SIG-M5 (cell line): Measurements from ENCODE around the gene KRTAP4-8.
"Not testable (repeated sequence)": the region's sequence is repeated elsewhere in the genome, so short reads cannot be mapped to it uniquely, and the experiment has no call there.

ENCODE experiments used
- DNase-seq: peaks from one replicate; lab custom pipeline; 2025; lab: John Stamatoyannopoulos, UW

The KRTAP4-8 gene

DNA sequence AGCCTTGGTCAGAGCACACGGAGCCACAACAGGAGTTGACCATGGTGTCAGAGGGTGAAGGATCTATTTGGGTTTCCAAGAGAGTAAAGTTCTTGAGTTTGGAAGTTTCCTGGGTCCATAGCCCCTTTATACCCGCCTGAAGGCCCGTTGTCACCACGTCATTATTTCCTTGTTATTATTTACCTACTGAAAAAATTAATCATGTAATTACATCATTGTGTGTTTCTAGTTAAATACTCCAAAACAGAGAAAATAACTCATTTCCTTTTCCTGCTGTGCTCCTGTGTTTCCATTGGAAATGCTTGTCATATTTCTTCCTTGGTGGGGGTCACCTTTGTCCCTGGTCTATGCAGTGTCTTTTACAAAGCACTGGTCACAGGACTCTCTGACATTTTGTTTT, at the start of gene KRTAP4-8:
Gene KRTAP4-8, minus strand, starts transcription at position 101 of the 400 bp plus-strand sequence. Its CDS starts 58 bp downstream, at position 43.
- no peak for DNase-seq

DNA sequence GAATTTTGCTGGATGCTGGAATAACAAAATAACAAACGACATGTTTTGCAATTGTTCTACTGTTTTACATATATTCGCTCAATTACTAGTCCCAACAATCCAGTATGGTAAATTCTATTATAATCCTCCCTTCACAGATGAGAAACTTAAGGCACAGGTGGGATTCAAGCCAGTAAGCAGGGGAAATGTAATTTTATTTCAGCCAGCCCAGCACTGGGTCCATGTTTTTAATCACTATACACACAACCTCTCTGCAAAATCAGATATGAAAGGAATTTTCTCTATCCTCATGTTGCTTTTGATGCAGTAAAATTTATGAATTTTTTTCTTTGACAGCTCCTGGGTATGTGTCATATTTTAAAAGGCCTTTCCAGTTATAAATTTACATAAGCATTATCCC, 47.3 kb upstream of the KRTAP4-8 start:
- DNase-seq = no peak

DNA sequence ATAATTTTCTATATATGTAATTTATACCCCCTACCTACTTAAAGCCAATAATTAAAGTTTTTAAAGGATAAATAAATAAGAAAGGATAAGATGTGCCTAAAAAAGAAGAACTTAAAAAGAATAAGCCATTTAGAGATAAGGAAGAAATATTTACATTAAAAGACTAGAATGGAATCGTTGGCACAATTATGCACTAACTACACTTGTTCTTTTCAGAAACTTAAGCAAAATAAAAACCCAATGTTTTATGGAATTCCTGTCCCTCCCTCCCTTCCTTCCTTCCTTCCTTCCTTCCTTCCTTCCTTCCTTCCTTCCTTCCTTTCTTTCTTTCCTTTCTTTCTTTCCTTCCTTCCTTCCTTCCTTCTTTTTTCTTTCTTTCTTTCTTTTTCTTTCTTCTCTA, 46.9 kb upstream of the KRTAP4-8 start:
- no peak for DNase-seq

DNA sequence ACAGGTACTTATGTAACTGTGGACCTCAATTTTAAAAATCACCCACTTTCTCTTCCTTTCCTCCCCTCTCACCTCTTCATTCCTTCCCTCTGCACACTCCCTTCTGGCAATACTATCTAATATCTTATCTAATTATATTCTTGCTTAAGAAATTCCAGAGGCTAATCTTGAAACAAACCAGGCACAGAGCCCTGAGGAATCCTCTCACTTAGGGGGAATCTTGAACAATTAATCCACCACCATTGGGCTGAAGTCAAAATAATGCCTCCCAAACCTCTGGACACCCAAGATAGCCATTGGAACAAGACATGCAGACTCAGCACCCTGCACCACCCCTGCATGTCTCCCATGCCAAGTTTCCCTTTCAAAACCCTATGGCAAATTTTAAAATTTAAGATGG, 43.4 kb upstream of the KRTAP4-8 start:
- no peak for DNase-seq

DNA sequence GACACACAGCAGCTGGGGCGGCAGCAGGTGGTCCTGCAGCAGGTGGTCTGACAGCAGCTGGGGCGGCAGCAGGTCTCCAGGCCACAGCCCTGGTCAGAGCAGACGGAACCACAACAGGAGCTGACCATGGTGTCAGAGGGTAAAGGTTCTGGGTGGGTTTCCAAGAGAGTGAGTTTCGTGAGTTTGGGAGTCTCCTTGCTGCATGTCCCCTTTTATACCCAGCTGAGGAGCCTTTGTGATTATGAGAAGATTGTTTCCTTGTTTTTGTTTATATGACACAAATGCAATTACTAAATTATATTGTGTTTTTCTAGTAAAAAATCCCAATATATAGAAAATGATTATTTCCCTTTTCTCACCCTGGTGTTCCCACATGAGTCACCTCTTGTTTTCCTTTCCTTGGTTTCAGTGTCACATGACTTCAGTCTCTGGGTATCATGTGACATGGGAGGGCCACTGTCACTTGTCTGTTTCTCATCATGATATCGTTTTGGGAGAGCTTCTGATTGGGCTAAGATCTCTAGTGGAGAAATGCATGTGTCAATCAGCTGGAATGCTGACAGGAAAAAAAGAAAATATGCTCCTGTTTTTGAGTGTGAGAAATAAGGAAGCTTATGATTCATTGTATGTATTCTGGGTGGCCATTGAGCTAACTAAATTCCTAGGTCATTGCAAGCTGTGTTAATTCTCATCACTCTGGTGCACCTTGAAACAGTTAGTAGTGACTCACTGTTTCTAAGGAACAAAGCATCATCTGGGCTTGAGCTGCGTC, 42.6 kb upstream of the KRTAP4-8 start, which contains the start of gene KRTAP4-6:
Gene KRTAP4-6, minus strand, starts transcription at position 185 of the 772 bp plus-strand sequence. Its CDS starts 57 bp downstream, at position 128.
- no peak for DNase-seq

DNA sequence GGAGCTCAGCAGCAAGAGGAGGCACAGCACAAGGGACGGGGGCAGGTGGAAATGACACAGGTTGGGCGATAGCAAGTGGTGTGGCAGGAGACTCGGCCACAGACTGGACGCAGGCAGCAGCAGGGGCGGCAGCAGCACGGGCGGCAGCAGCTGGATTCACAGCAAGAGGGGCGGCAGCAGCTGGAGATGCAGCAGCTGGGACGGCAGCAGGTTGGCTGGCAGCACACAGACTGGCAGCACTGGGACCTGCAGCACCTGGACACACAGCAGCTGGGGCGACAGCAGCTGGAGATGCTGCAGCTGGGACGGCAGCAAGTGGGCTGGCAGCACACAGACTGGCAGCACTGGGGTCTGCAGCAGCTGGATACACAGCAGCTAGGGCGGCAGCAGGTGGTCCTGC, 41.9 kb upstream of the KRTAP4-8 start:
- DNase-seq = not testable (repeated sequence)

DNA sequence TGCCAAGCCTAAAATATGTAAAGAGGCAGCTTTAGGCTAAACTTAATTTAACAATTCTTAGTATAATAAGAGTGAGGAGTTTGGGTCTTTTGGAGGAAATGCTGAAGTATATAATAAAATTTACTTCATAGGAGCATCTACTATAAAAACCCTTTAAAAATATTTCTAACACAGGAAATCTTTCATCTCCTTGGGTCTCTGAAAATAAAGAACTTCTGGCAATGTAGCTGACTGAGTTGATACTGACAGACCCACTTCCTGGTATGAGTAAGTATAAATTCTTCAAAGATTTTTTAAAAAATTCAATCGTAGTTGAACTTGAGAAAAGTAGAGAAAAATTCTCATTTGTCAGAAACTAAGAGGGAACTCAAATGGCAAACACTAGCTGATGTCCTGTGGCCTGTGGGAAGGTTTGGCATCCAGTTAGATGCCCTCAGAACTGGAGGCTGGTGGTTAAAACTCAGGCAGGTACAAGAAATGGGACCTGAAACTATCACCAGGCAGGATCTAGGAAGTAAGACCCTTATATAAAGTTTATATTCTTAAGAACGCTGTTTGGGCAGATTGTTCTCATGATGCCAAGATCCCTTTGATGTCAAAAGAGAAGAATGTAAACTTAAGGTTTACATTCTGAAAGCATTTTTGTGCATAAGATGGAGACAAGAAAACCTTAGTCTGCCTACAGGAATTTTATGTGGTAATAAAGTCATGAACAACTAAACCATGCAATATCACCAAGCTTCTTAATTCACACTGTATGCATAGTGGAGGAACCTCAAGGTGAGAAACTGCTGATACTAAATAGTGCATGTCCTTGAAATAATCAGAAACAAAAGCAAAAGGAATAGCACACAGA, 36.2 kb upstream of the KRTAP4-8 start:
- no peak for DNase-seq

DNA sequence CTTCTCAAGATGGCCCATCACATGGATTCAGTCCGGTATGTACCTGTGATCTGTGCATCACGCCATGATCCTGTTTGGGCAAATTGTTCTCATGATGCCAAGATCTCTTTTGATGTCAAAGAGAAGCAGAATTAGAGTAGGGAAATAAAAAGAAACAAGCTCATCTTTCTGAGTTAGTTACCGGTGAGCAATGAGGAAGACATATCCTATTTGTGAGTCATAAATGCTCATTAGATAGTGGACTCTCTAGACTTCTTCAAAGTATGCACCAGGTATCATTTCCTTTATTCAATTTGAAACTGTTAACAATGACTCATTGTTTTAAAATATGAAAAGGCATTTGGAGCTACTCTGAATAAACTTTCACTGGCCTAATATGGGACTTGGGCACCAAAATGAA, 34.0 kb upstream of the KRTAP4-8 start:
- no peak for DNase-seq

DNA sequence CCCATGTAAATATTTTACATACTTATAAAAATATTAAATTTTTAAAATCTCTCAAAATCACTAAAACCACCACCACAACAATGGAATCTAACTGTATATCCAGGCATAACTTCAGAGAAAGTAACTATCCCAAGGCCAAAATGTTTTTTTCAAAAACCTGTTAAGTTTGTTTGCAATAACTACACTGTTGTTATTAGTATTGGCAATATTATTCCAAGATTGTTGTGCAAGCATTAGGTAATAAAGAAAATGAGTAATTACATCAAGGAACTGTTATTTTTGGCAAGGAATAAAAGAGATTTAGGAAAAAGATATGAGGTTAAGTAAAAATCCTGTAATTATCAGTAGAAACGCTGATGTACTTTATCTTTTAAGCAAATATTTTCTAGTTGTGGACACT, 29.4 kb upstream of the KRTAP4-8 start:
- no peak for DNase-seq

DNA sequence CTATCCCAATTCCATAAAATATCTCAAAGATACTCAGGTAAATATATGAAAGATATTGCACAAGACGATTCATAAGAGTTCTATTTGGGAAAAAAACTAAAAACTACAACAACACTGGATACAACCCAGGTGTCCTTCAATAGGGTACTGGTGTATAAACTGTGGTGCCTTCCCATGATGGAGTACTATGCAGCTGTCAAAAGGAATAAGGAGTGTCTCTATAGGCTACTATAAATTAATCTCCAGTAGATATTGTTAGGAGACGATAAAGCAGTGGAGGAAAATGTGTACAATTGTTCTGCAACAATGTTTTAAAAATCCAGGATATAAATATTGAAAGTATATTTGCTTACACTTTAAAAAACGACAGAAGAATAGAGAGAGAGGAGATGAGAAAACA, 28.5 kb upstream of the KRTAP4-8 start:
- DNase-seq = no peak

DNA sequence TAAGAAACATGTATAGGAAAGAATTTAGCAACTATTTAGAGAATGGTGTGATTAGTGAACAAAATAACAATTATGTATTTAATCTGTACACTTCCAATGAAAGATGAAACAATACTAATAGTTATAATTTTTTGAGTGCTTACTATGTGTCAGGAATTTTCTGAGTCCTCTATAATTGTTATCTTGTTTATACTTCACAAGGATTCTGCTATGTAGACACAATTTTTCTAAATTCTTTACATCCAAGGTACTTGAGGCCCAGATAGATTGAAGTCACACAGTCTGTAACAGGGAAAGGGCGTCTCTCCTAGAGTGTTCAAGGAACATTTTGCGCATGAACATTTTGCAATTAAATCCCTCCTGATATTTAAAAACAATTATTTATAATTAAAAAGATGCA, 27.1 kb upstream of the KRTAP4-8 start:
- no peak for DNase-seq

DNA sequence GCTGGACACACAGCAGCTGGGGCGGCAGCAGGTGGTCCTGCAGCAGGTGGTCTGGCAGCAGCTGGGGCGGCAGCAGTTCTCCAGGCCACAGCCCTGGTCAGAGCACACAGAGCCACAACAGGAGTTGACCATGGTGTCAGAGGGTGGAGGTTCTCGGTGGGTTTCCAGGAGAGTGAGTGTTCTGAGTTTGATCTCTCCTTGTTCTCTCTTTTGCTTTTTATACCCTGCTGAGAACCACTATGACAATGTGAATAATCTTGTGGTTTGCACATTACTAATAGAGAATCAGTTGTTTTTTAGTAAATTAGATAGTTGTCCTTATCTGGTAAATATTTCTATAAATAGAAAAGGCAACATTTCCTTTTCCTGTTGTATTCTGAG, 26.0 kb upstream of the KRTAP4-8 start, which contains the start of gene KRTAP4-12:
Gene KRTAP4-12, minus strand, starts transcription at position 192 of the 381 bp plus-strand sequence. Its CDS starts 60 bp downstream, at position 132.
- not testable (repeated sequence) for DNase-seq

DNA sequence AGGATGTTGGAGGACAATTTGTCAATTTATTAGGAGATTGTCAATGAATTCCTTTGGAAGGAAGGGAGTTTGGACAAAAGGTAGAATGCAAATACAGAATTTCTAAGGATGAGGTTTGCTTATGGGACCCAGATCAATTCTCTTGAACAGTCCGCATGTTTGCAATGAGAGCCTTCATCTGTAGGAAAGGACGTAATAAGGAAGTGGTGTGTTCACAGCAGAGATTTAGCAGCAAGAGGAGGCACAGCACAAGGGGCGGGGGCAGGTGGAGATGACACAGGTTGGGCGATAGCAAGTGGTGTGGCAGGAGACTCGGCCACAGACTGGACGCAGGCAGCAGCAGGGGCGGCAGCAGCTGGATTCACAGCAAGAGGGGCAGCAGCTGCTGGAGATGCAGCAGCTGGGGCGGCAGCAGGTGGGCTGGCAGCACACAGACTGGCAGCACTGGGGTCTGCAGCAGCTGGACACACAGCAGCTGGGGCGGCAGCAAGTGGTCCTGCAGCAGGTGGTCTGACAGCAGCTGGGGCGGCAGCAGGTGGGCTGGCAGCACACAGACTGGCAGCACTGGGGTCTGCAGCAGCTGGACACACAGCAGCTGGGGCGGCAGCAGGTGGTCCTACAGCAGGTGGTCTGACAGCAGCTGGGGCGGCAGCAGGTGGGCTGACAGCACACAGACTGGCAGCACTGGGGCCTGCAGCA, 25.5 kb upstream of the KRTAP4-8 start:
- DNase-seq = not testable (repeated sequence)

DNA sequence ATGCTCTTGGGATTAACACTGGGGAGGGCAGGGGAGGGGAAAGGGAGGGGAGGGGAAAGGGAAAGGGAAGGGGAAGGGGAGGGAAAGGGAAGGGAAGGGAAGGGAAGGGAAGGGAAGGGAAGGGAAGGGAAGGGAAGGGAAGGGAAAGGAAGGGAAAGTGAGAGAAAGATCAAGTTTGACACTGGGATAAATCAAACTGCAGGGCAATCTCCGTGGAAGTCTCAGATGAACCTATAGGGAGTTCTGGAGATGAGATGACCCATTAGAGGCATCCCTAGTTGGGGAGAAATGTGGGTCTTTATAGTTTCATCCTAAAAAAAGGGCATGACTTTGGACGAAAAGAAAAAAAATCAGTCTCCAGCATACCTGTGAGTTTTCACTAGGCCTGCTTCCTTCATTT, 23.8 kb upstream of the KRTAP4-8 start:
- no peak for DNase-seq

DNA sequence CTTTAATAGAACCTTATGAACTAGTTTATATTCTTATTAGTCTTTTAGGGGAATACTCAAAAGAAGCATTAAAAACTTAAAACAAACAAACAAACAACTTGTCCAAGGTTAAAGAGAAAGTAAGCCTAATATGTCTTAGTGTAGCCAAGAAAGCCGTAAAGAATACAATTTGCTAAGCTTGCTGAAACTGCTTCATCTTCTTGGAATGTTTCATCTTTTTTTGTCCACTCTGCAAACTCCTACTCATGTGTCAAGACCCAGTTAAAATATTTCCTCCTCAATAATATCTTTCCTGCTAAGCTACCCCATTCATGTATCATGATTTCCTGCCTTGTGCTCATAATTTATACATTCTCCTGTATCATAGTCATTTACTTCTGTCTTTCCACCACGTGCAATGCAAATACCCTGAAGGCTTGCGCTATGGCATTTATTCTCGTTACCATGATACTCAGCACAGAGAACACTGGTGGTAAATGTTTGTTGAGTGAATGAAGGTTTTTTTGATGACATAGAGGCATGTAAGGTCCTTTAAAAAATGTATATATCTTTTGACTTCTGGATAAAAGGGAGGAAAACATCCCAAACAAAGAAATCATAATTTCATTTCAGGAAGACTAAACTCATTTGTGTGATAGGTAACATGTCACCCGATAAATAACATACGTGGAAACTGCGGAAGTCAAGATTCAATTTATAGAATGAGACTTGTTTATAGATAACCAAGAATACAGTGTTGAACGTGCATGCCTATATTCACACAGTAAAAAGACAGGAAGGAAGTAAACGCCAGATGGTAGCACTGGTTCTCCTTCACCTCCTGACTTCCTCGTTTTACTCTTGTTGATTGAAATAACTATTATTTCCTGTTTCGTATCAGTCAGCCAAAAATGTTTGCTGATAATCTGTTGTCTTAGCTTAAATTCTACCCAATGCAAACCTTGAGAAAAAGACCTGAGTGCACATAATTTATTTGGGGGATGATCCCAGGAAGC, 22.1 kb upstream of the KRTAP4-8 start:
- not testable (repeated sequence) for DNase-seq

DNA sequence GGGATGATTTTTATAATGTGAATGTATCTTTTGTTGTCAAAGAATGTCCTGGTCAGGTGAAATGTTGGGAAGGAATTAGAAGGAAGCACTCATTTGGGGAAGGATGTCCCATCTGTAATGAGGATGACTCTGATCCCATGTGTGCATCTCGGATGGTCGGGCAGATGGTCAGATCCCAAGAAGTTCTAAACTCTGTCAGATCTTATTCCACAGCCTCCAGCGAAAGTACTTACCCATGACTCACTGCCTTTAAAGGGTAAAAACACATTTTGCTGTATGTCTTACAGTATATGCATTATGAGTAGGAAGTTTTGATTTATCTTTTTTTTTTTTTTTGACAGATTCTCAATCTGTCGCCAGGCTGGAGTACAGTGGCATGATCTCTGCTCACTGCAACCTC, 20.8 kb upstream of the KRTAP4-8 start:
- no peak for DNase-seq

DNA sequence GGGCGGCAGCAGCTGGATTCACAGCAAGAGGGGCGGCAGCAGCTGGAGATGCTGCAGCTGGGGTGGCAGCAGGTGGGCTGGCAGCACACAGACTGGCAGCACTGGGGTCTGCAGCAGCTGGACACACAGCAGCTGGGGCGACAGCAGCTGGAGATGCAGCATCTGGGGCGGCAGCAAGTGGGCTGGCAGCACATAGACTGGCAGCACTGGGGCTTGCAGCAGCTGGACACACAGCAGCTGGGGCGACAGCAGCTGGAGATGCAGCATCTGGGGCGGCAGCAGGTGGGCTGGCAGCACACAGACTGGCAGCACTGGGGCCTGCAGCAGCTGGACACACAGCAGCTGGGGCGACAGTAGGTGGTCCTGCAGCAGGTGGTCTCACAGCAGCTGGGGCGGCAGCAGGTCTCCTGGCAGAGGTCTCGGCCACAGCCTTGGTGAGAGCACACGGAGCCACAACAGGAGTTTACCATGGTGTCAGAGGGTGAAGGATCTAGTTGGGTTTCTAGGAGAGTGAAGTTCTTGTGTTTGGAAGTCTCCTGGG, 20.0 kb upstream of the KRTAP4-8 start, which contains the start of gene KRTAP4-11:
Gene KRTAP4-11, minus strand, starts transcription at position 528 of the 541 bp plus-strand sequence. Its CDS starts 58 bp downstream, at position 470.
- DNase-seq = not testable (repeated sequence)

DNA sequence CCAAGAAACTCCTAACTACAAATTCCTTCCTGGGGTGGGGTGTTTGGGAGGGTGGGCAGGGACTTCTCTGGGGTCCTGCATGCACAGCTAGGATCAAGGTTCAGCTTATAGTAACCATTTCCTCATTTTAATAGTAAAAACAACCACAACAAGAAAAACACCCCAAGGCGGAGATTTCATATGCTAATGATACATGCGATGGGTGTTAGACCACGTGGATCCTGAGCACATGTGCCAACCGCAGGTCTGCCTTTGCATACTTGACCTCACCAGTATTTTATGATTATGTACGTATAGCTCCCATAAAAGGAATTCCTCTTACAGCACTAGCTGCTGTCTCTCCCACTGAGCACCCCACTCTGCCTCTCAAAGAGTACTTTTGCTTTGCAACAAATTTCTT, 18.4 kb upstream of the KRTAP4-8 start:
- no peak for DNase-seq

DNA sequence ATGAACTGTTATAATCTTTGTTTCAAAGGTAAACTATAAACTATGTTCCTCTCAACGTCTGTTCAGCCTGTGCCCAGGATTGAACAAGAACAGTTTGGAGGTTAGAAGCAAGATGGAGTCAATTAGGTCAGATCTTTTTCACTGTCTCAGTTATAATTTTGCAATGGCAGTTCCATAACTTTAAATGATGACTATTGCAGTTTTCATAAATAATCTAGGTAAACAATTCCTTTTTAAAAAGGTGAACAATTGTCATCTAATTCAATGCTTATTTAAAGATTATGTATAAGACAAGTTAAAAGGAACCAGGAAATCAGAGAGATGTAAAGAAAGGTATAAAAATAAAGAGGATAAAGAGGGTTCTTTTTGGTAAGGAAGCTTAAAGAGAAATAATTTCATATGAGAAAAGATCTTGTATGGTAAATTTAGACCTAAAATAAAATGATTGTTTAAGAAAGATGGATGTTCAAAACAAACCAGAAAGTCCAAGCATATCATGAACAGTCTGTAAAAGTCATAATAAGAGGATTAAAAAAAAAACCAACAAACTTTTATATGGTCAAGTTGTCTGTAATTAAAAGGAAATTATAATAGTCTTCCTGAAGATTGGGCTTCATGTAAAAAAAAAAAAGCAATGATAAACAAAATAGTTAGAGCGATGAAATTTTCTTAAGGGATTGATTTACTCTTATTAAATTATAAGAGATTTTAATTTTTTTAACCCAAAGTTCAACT, 13.4 kb upstream of the KRTAP4-8 start:
- no peak for DNase-seq
